GM23338 (cell line): ENCODE measurements around the gene RERGL. TPM values are rescaled to one million over a fixed set of nuclear protein-coding genes. Genes with fewer than 3 reads are reported as not detected.

Experiments
- ATAC-seq: fragments of 200-7000 bp; cut with Tn5 transposase; 3 replicates; pipeline ENCODE4 v1.9.1; 2020
- DNase-seq: peaks from one replicate; pipeline ENCODE4 v3.0.0-alpha.2; 2015; ENCODE audit warnings: low spot score
- H2AFZ ChIP-seq: fragments of 200-600 bp; sonication (generic); 2 replicates; pipeline ENCODE4 v1.8.0; 2016; ENCODE audit warnings: antibody characterized with exemption, mild to moderate bottlenecking, moderate library complexity
- H3F3A ChIP-seq: fragments of 200-600 bp; sonication (generic); replicated peaks from 2 replicates; pipeline ENCODE4 v1.8.0; 2017; ENCODE audit warnings: antibody characterized with exemption, mixed run types, low read depth
- H3K27ac ChIP-seq: fragments of 200-600 bp; sonication (generic); 2 replicates; pipeline ENCODE4 v1.6.1; 2016; ENCODE audit warnings: low read depth
- H3K27me3 ChIP-seq: fragments of 200-600 bp; sonication (generic); 2 replicates; pipeline ENCODE4 v1.8.0; 2016; ENCODE audit warnings: mild to moderate bottlenecking, mixed run types, moderate library complexity; ENCODE audit not compliant: insufficient read depth
- H3K36me3 ChIP-seq: fragments of 200-600 bp; sonication (generic); 2 replicates; pipeline ENCODE4 v1.8.0; 2016; ENCODE audit warnings: mild to moderate bottlenecking; ENCODE audit not compliant: insufficient read depth
- H3K4me1 ChIP-seq: fragments of 200-600 bp; sonication (generic); 2 replicates; pipeline ENCODE4 v1.8.0; 2016; ENCODE audit warnings: mild to moderate bottlenecking, moderate library complexity; ENCODE audit not compliant: insufficient read depth
- H3K4me2 ChIP-seq: fragments of 200-600 bp; sonication (generic); 2 replicates; pipeline ENCODE4 v1.7.1; 2017; ENCODE audit warnings: mixed run types
- H3K4me3 ChIP-seq: fragments of 200-600 bp; sonication (generic); 2 replicates; pipeline ENCODE4 v1.6.1; 2016; ENCODE audit warnings: mixed run types
- H3K79me2 ChIP-seq: fragments of 200-600 bp; sonication (generic); replicated peaks from 2 replicates; pipeline ENCODE4 v1.8.0; 2017; ENCODE audit warnings: mild to moderate bottlenecking; ENCODE audit not compliant: insufficient read depth
- H3K9me2 ChIP-seq: fragments of 200-600 bp; sonication (generic); 2 replicates; pipeline ENCODE4 v1.8.0; 2017; ENCODE audit not compliant: insufficient read depth
- H4K20me1 ChIP-seq: fragments of 200-600 bp; sonication (generic); replicated peaks from 2 replicates; pipeline ENCODE4 v1.8.0; 2017; ENCODE audit warnings: mild to moderate bottlenecking; ENCODE audit not compliant: insufficient read depth
- H3K27ac Mint-ChIP-seq: 2 replicates; pipeline ENCODE4 v1.8.0; 2020; ENCODE audit warnings: inconsistent platforms, mild to moderate bottlenecking, moderate library complexity, mixed read lengths
- H3K27me3 Mint-ChIP-seq: 3 replicates; pipeline ENCODE4 v1.8.0; 2022; ENCODE audit warnings: low read depth, mild to moderate bottlenecking, moderate library complexity, mixed read lengths, inconsistent platforms; ENCODE audit not compliant: insufficient read depth, poor library complexity
- H3K36me3 Mint-ChIP-seq: 3 replicates; pipeline ENCODE4 v1.8.0; 2021; ENCODE audit warnings: low read depth, mild to moderate bottlenecking, inconsistent platforms, moderate library complexity, mixed read lengths
- H3K4me1 Mint-ChIP-seq: 3 replicates; pipeline ENCODE4 v1.8.0; 2020; ENCODE audit warnings: mild to moderate bottlenecking, inconsistent platforms, mixed read lengths
- H3K4me3 Mint-ChIP-seq: 3 replicates; pipeline ENCODE4 v1.8.0; 2021; ENCODE audit warnings: moderate library complexity, mild to moderate bottlenecking, inconsistent platforms, mixed read lengths
- H3K9me3 Mint-ChIP-seq: 3 replicates; pipeline ENCODE4 v1.8.0; 2020; ENCODE audit warnings: moderate library complexity, mild to moderate bottlenecking, inconsistent platforms, mixed read lengths
- CREB1 ChIP-seq: fragments of 250-450 bp; sonication (Bioruptor Pico); IDR thresholded peaks from 2 replicates; pipeline ENCODE4 v1.5.0; 2020; ENCODE audit warnings: low read depth, mild to moderate bottlenecking, moderate library complexity
- EZH2 ChIP-seq: fragments of 200-600 bp; sonication (generic); IDR thresholded peaks from one replicate; pipeline ENCODE4 v1.8.0; 2017; ENCODE audit warnings: antibody characterized with exemption, mild to moderate bottlenecking, low read depth; ENCODE audit not compliant: unreplicated experiment
- EZH2phosphoT487 ChIP-seq: fragments of 200-600 bp; sonication (generic); IDR thresholded peaks from one replicate; pipeline ENCODE4 v1.8.1; 2018; ENCODE audit warnings: antibody characterized with exemption; ENCODE audit not compliant: unreplicated experiment
- JUNB ChIP-seq: IDR thresholded peaks from one replicate; pipeline ENCODE4 v1.6.1; 2016; ENCODE audit warnings: antibody characterized with exemption; ENCODE audit not compliant: unreplicated experiment
- NANOG ChIP-seq: IDR thresholded peaks from 2 replicates; pipeline ENCODE4 v1.6.1; 2016; ENCODE audit warnings: antibody characterized with exemption, borderline replicate concordance
- POLR2AphosphoS5 ChIP-seq: IDR thresholded peaks from 2 replicates; pipeline ENCODE4 v1.6.1; 2016; ENCODE audit warnings: antibody characterized with exemption, low read depth
- STAT1 ChIP-seq: IDR thresholded peaks from one replicate; pipeline ENCODE4 v1.6.1; 2016; ENCODE audit warnings: antibody characterized with exemption; ENCODE audit not compliant: unreplicated experiment
- ZNF114 ChIP-seq: fragments of 250-450 bp; sonication (Bioruptor Pico); IDR thresholded peaks from 2 replicates; pipeline ENCODE4 v1.5.0; 2020; ENCODE audit warnings: mild to moderate bottlenecking, moderate library complexity
- ZNF331 ChIP-seq: fragments of 250-450 bp; sonication (Bioruptor Pico); IDR thresholded peaks from 2 replicates; pipeline ENCODE4 v1.5.0; 2020; ENCODE audit warnings: low read depth, mild to moderate bottlenecking, moderate library complexity
- polyA plus RNA-seq: library from polyadenylated mRNA; unstranded; fragments of >200 nt; fragmentation: Nextera tagmentation; extraction: Ambion mirVana; gene quantifications from 2 replicates; pipeline ENCODE4 v1.2.1, GENCODE V29; 2016
- total RNA-seq: library from RNA; depleted of rRNA; stranded (reverse); fragments of >200 nt; shearing (Covaris generic); gene quantifications from 2 replicates; pipeline ENCODE4 v1.2.3, GENCODE V29; 2014
- TF ChIP-seq, protein P1 (sequence below): IDR thresholded peaks from one replicate; pipeline ENCODE4 v1.6.1; 2018; ENCODE audit warnings: antibody characterized with exemption; ENCODE audit not compliant: unreplicated experiment
- TF ChIP-seq, protein P2 (sequence below): IDR thresholded peaks from 2 replicates; pipeline ENCODE4 v1.6.1; 2016; ENCODE audit warnings: antibody characterized with exemption
- TF ChIP-seq, protein P3 (sequence below): fragments of 250-450 bp; sonication (Bioruptor Pico); IDR thresholded peaks from 2 replicates; pipeline ENCODE4 v1.5.0; 2020; ENCODE audit warnings: mild to moderate bottlenecking, moderate library complexity
- TF ChIP-seq, protein P4 (sequence below), 2 experiments: fragments of 200-600 bp in 1 of 2; sonication (generic) in 1 of 2; conservative IDR thresholded peaks; 2 replicates each; pipeline versions ENCODE4 v1.5.1 to v1.6.1; 2016 to 2017; ENCODE audit warnings: antibody characterized with exemption in 2 of 2, low read depth in 2 of 2, mild to moderate bottlenecking in 2 of 2, moderate library complexity in 1 of 2

RERGL gene
- total and polyA plus RNA-seq, 2 experiments from 2014 or later = not detected

DNA sequence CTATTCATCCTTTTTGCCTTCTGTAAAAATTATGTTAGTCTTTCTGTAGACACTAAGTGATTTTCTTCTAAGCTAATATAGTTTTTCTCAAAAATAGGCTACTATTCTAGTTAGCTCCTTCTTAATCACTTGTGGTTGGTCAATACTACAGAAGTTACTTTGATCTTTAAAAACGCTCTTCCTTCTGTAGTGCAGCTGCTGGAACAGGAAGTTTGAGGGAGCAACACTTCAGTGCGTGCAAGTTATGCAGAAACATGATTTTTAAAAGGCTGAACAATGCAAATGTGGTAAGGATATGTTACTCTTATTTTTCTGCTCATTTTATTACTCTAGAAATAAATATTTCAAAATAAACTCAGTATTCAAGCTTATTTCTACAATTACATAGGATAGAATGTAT, 11.1 kb upstream of the RERGL start:
- no peak overlapping the region for H2AFZ ChIP-seq
- no peaks in the 10 kb centered on the region for H3K4me1 Mint-ChIP-seq
- H4K20me1 ChIP-seq = no peaks in the 10 kb centered on the region
- H3K27me3 Mint-ChIP-seq = peaks cover 2% of the 10 kb centered on the region
- peaks cover 11% of the 10 kb centered on the region for H3F3A ChIP-seq
- H3K27me3 ChIP-seq = no peaks in the 10 kb centered on the region
- H3K4me3 ChIP-seq = no peak overlapping the region
- no peak overlapping the region for H3K4me3 Mint-ChIP-seq
- peaks cover 8% of the 10 kb centered on the region; the same call in 1 of the 3 replicates for H3K36me3 Mint-ChIP-seq
- no peaks in the 10 kb centered on the region for H3K79me2 ChIP-seq
- no peaks in the 10 kb centered on the region for H3K4me1 ChIP-seq
- no peaks in the 10 kb centered on the region for H3K9me2 ChIP-seq
- no peak overlapping the region for H3K27ac Mint-ChIP-seq
- no peak for ATAC-seq
- TF ChIP-seq, protein P1, sequence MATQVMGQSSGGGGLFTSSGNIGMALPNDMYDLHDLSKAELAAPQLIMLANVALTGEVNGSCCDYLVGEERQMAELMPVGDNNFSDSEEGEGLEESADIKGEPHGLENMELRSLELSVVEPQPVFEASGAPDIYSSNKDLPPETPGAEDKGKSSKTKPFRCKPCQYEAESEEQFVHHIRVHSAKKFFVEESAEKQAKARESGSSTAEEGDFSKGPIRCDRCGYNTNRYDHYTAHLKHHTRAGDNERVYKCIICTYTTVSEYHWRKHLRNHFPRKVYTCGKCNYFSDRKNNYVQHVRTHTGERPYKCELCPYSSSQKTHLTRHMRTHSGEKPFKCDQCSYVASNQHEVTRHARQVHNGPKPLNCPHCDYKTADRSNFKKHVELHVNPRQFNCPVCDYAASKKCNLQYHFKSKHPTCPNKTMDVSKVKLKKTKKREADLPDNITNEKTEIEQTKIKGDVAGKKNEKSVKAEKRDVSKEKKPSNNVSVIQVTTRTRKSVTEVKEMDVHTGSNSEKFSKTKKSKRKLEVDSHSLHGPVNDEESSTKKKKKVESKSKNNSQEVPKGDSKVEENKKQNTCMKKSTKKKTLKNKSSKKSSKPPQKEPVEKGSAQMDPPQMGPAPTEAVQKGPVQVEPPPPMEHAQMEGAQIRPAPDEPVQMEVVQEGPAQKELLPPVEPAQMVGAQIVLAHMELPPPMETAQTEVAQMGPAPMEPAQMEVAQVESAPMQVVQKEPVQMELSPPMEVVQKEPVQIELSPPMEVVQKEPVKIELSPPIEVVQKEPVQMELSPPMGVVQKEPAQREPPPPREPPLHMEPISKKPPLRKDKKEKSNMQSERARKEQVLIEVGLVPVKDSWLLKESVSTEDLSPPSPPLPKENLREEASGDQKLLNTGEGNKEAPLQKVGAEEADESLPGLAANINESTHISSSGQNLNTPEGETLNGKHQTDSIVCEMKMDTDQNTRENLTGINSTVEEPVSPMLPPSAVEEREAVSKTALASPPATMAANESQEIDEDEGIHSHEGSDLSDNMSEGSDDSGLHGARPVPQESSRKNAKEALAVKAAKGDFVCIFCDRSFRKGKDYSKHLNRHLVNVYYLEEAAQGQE = no peak
- TF ChIP-seq ZNF331 (no peak), EZH2phosphoT487 (no peak), POLR2AphosphoS5 (no peak), CREB1 (CRISPR knock-in tag) (no peak), JUNB (no peak), ZNF114 (no peak), STAT1 (no peak), NANOG (no peak), EZH2 (no peak)
- TF ChIP-seq, protein P2, sequence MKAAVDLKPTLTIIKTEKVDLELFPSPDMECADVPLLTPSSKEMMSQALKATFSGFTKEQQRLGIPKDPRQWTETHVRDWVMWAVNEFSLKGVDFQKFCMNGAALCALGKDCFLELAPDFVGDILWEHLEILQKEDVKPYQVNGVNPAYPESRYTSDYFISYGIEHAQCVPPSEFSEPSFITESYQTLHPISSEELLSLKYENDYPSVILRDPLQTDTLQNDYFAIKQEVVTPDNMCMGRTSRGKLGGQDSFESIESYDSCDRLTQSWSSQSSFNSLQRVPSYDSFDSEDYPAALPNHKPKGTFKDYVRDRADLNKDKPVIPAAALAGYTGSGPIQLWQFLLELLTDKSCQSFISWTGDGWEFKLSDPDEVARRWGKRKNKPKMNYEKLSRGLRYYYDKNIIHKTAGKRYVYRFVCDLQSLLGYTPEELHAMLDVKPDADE = no peak
- TF ChIP-seq, protein P3, sequence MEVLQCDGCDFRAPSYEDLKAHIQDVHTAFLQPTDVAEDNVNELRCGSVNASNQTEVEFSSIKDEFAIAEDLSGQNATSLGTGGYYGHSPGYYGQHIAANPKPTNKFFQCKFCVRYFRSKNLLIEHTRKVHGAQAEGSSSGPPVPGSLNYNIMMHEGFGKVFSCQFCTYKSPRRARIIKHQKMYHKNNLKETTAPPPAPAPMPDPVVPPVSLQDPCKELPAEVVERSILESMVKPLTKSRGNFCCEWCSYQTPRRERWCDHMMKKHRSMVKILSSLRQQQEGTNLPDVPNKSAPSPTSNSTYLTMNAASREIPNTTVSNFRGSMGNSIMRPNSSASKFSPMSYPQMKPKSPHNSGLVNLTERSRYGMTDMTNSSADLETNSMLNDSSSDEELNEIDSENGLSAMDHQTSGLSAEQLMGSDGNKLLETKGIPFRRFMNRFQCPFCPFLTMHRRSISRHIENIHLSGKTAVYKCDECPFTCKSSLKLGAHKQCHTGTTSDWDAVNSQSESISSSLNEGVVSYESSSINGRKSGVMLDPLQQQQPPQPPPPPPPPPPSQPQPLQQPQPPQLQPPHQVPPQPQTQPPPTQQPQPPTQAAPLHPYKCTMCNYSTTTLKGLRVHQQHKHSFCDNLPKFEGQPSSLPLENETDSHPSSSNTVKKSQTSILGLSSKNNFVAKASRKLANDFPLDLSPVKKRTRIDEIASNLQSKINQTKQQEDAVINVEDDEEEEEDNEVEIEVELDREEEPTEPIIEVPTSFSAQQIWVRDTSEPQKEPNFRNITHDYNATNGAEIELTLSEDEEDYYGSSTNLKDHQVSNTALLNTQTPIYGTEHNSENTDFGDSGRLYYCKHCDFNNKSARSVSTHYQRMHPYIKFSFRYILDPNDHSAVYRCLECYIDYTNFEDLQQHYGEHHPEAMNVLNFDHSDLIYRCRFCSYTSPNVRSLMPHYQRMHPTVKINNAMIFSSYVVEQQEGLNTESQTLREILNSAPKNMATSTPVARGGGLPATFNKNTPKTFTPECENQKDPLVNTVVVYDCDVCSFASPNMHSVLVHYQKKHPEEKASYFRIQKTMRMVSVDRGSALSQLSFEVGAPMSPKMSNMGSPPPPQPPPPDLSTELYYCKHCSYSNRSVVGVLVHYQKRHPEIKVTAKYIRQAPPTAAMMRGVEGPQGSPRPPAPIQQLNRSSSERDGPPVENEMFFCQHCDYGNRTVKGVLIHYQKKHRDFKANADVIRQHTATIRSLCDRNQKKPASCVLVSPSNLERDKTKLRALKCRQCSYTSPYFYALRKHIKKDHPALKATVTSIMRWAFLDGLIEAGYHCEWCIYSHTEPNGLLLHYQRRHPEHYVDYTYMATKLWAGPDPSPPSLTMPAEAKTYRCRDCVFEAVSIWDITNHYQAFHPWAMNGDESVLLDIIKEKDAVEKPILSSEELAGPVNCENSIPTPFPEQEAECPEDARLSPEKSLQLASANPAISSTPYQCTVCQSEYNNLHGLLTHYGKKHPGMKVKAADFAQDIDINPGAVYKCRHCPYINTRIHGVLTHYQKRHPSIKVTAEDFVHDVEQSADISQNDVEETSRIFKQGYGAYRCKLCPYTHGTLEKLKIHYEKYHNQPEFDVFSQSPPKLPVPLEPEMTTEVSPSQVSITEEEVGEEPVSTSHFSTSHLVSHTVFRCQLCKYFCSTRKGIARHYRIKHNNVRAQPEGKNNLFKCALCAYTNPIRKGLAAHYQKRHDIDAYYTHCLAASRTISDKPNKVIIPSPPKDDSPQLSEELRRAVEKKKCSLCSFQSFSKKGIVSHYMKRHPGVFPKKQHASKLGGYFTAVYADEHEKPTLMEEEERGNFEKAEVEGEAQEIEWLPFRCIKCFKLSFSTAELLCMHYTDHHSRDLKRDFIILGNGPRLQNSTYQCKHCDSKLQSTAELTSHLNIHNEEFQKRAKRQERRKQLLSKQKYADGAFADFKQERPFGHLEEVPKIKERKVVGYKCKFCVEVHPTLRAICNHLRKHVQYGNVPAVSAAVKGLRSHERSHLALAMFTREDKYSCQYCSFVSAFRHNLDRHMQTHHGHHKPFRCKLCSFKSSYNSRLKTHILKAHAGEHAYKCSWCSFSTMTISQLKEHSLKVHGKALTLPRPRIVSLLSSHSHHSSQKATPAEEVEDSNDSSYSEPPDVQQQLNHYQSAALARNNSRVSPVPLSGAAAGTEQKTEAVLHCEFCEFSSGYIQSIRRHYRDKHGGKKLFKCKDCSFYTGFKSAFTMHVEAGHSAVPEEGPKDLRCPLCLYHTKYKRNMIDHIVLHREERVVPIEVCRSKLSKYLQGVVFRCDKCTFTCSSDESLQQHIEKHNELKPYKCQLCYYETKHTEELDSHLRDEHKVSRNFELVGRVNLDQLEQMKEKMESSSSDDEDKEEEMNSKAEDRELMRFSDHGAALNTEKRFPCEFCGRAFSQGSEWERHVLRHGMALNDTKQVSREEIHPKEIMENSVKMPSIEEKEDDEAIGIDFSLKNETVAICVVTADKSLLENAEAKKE (CRISPR knock-in tag) = no peak
- TF ChIP-seq, protein P4, sequence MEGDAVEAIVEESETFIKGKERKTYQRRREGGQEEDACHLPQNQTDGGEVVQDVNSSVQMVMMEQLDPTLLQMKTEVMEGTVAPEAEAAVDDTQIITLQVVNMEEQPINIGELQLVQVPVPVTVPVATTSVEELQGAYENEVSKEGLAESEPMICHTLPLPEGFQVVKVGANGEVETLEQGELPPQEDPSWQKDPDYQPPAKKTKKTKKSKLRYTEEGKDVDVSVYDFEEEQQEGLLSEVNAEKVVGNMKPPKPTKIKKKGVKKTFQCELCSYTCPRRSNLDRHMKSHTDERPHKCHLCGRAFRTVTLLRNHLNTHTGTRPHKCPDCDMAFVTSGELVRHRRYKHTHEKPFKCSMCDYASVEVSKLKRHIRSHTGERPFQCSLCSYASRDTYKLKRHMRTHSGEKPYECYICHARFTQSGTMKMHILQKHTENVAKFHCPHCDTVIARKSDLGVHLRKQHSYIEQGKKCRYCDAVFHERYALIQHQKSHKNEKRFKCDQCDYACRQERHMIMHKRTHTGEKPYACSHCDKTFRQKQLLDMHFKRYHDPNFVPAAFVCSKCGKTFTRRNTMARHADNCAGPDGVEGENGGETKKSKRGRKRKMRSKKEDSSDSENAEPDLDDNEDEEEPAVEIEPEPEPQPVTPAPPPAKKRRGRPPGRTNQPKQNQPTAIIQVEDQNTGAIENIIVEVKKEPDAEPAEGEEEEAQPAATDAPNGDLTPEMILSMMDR (conservative IDR thresholded peaks at IDR 0.05; ENCODE audit: low read depth in 2 of 2) = no peak
- DNase-seq = no peak
- 0 out of 2 replicates have a peak, but pooled peaks cover 3% of the 10 kb centered on the region for H3K36me3 ChIP-seq
- H3K27ac ChIP-seq = no peak overlapping the region
- H3K9me3 Mint-ChIP-seq = peaks cover 21% of the 10 kb centered on the region
- no peak overlapping the region for H3K4me2 ChIP-seq
